ENCODE results near the gene CPNE1. TPM values are rescaled to one million over a fixed set of nuclear protein-coding genes. Genes with fewer than 3 reads are reported as not detected.

CPNE1 gene
- total and polyA plus RNA-seq, 2 of the 8 experiments (the other 6 are each of a cell fraction or from before 2014, with no cell fraction given) = 294 to 346 TPM

GRCh38 chr20:35643045-35643444 is 21.7 kb downstream of the CPNE1 start:
- H3K79me2 ChIP-seq (ENCODE audit: control insufficient read depth in 1 of 2, insufficient read depth in 2 of 2, low read length in 2 of 2) = peaks cover 7 to 93% of the 10 kb centered on the region in 2 experiments; a peak in 3 of 4 replicates
- no peak overlapping the region for H2BK12ac ChIP-seq (ENCODE audit: low read depth, low read length)
- CTCF ChIA-PET (ENCODE audit: partially characterized antibody) = interaction anchor here (1.7 kb wide), 1 partner anchor 24 kb away, joined by 5 read pairs; no protein-coding TSS in a partner anchor
- no peak overlapping the region for H3K27ac ChIP-seq (ENCODE audit: low read depth, low read length)
- H2BK120ac ChIP-seq (replicated peaks; ENCODE audit: low read depth, low read length) = no peak overlapping the region
- no peak overlapping the region for H2BK15ac ChIP-seq (ENCODE audit: low read length)
- no peaks in the 10 kb centered on the region for H3K27me3 ChIP-seq (replicated peaks in 1 of 4; ENCODE audit: control insufficient read depth in 3 of 4, extremely low read depth in 1 of 4, insufficient read depth in 3 of 4, low read length in 3 of 4)
- no peak for FAIRE-seq
- DNase-seq (ENCODE audit: low read depth in 1 of 2, low spot score in 2 of 2) = no peak
- H3K9me3 ChIP-seq (ENCODE audit: insufficient read depth in 2 of 2, low read depth in 1 of 2, low read length in 1 of 2) = no peaks in the 10 kb centered on the region
- no peak overlapping the region for H3K4ac ChIP-seq (replicated peaks; ENCODE audit: insufficient read length, low read depth, low read length)
- WGBS, 2 experiments (ENCODE audit: extremely low coverage in 1 of 2, insufficient coverage in 1 of 2, insufficient read length in 1 of 2, insufficient replicate concordance in 2 of 2, low coverage in 1 of 2, low lambda C conversion rate in 2 of 2, missing lambda C conversion rate in 1 of 2) = 89% methylated on average over 7 of the region's 7 CpGs; no CpG with 5 or more reads in 1 of the 2 experiments
- 0 out of 2 replicates have a peak, but pooled peaks cover 2% of the 10 kb centered on the region for H3K23me2 ChIP-seq (ENCODE audit: low read depth, low read length)
- H3K56ac ChIP-seq (replicated peaks; ENCODE audit: insufficient read length, low read depth, low read length) = no peak overlapping the region
- no peak overlapping the region for H4K8ac ChIP-seq (ENCODE audit: extremely low read depth, insufficient read depth, low read length)
- H3K36me3 ChIP-seq (ENCODE audit: control insufficient read depth in 2 of 4, insufficient read depth in 4 of 4, low read length in 3 of 4) = no peaks in the 10 kb centered on the region; a peak in 1 of 8 replicates
- H4K91ac ChIP-seq (replicated peaks; ENCODE audit: insufficient read length, low read length) = no peak overlapping the region
- H3K18ac ChIP-seq (ENCODE audit: extremely low read depth, low read length) = no peak overlapping the region
- peaks cover 26% of the 10 kb centered on the region for H3K79me1 ChIP-seq (ENCODE audit: low read depth, low read length)
- H3K4me3 ChIP-seq (ENCODE audit: extremely low read depth in 1 of 4, insufficient read depth in 2 of 4, low read depth in 3 of 4, low read length in 4 of 4) = no peak overlapping the region
- H4K5ac ChIP-seq (ENCODE audit: insufficient read length, low read depth, low read length) = no peak overlapping the region
- no peak overlapping the region for H3K23ac ChIP-seq (ENCODE audit: insufficient read length)
- H2BK20ac ChIP-seq (ENCODE audit: low read length) = no peak overlapping the region
- no peak overlapping the region for H3K4me2 ChIP-seq (ENCODE audit: insufficient read depth in 1 of 2, low read depth in 2 of 2, low read length in 2 of 2)
- no peak overlapping the region for H3K14ac ChIP-seq (ENCODE audit: insufficient read length)
- POLR2A ChIA-PET (ENCODE audit: partially characterized antibody) = interaction anchor here (0.7 to 8.0 kb wide), 11 partner anchors 9 to 99 kb away, joined by 3 to 49 read pairs (median 6); partner anchors contain the start of genes CPNE1, RBM12 and RBM39
- H2BK5ac ChIP-seq (ENCODE audit: low read depth, low read length) = no peak overlapping the region
- peaks cover 15 to 43% of the 10 kb centered on the region in 2 experiments for H4K20me1 ChIP-seq (replicated peaks in 1 of 2; ENCODE audit: control insufficient read depth in 1 of 2, insufficient read depth in 2 of 2, low read length in 2 of 2)
- no peak overlapping the region for H2AFZ ChIP-seq (ENCODE audit: low read length)
- no peak overlapping the region for H2AK5ac ChIP-seq (ENCODE audit: low read depth, low read length)
- H3K4me1 ChIP-seq (replicated peaks in 1 of 4; ENCODE audit: control insufficient read depth in 3 of 4, insufficient read depth in 4 of 4, low read length in 3 of 4) = peaks cover 0 to 9% (median 2%) of the 10 kb centered on the region in 4 experiments; a peak in 4 of 7 replicates
- H3K9ac ChIP-seq (replicated peaks in 1 of 4; ENCODE audit: extremely low read depth in 1 of 4, low read depth in 3 of 4, low read length in 3 of 4) = no peak overlapping the region
- TF ChIP-seq SIX5 (IDR thresholded peaks at IDR 0.05; ENCODE audit: low read depth, low read length) (no peak), JUND (IDR thresholded peaks at IDR 0.05; ENCODE audit: low read length) (no peak), CHD2 (IDR thresholded peaks at IDR 0.05; ENCODE audit: low read length) (no peak), ATF2 (IDR thresholded peaks at IDR 0.05; ENCODE audit: low read length) (no peak), USF2 (IDR thresholded peaks at IDR 0.05; ENCODE audit: low read length) (no peak), E2F6 (IDR thresholded peaks at IDR 0.05) (no peak), CTCF (IDR thresholded peaks at IDR 0.05; ENCODE audit: control extremely low read depth in 1 of 3, insufficient read depth in 1 of 3, low read depth in 1 of 3, low read length in 3 of 3) (no peak), SIRT6 (IDR thresholded peaks at IDR 0.05; ENCODE audit: low read length) (no peak)
